HCT116 (cell line): ENCODE results near the gene KAZN. TPM values are rescaled to one million over a fixed set of nuclear protein-coding genes. Genes with fewer than 3 reads are reported as not detected.
A peak's percentile ranks its signal among the peaks of the same experiment; 100 is the strongest.

Source experiments
- ATAC-seq: fragments of 200-7000 bp; cut with Tn5 transposase; 2 replicates; pipeline ENCODE4 v1.9.1; 2020; ENCODE audit warnings: mild to moderate bottlenecking, moderate library complexity
- BruUV-seq: library from RNA; stranded (reverse); fragments of 400-500 nt; replicated peaks from 2 replicates; lab custom pipeline; 2021; lab: Mats Ljungman, UMichigan
- CTCF ChIA-PET: fragments of 300-600 bp; sonication (Branson Sonifier 250); formaldehyde crosslinking; loops from one replicate; lab custom pipeline; 2021; ENCODE audit warnings: antibody characterized with exemption; lab: Charles Lee
- POLR2A ChIA-PET: fragments of 300-600, 350-600 bp; sonication (Branson Sonifier 250); formaldehyde crosslinking; loops from one replicate; lab custom pipeline; 2021; ENCODE audit warnings: antibody characterized with exemption; lab: Charles Lee
- RAD21 ChIA-PET, 2 experiments: fragments of 300-600 bp; sonication (Branson Sonifier 250); formaldehyde crosslinking; loops; one replicate each; lab custom pipeline; 2023; ENCODE audit warnings: low total read pairs in 2 of 2; ENCODE audit not compliant: uncharacterized antibody in 2 of 2, unreplicated experiment in 2 of 2, low non-redundant PET in 1 of 2; lab: Charles Lee
- DNase-seq: peaks from one replicate; pipeline ENCODE4 v3.0.0-alpha.2; 2010; ENCODE audit warnings: low read depth, low spot score
- H2AFZ ChIP-seq: fragments of 200-600 bp; shearing (Covaris generic), sonication (generic); 2 replicates; pipeline ENCODE4 v1.6.1; 2017; ENCODE audit warnings: low read depth, mixed run types, mixed read lengths, antibody characterized with exemption, low read length; ENCODE audit not compliant: poor library complexity, severe bottlenecking
- H3K27ac ChIP-seq: 2 replicates; pipeline ENCODE4 v1.5.1; 2012; ENCODE audit warnings: low read depth, low read length
- H3K27me3 ChIP-seq: fragments of 200-600 bp; sonication (generic); 2 replicates; pipeline ENCODE4 v1.6.1; 2016; ENCODE audit warnings: mixed run types, low read length, mixed read lengths; ENCODE audit not compliant: insufficient read depth
- H3K36me3 ChIP-seq, 2 experiments: fragments of 200-500 bp in 1 of 2; fragments of 200-600 bp in 1 of 2; sonication (Bioruptor generic) in 1 of 2; sonication (generic) in 1 of 2; 2 replicates each; pipeline versions ENCODE4 v1.5.1 to v1.6.1; 2014 to 2016; ENCODE audit warnings: low read length in 2 of 2, inconsistent platforms in 1 of 2, mixed read lengths in 1 of 2, mixed run types in 1 of 2; ENCODE audit not compliant: insufficient read depth in 2 of 2, control insufficient read depth in 1 of 2
- H3K4me1 ChIP-seq, 2 experiments: fragments of 200-600 bp in 1 of 2; sonication (generic) in 1 of 2; 2 replicates each; pipeline versions ENCODE4 v1.5.1 to v1.6.1; 2012 to 2017; ENCODE audit warnings: low read length in 2 of 2, inconsistent platforms in 1 of 2, mild to moderate bottlenecking in 1 of 2, mixed read lengths in 1 of 2, mixed run types in 1 of 2, moderate library complexity in 1 of 2; ENCODE audit not compliant: insufficient read depth in 2 of 2, control insufficient read depth in 1 of 2
- H3K4me2 ChIP-seq: fragments of 200-600 bp; sonication (generic); 2 replicates; pipeline ENCODE4 v1.6.1; 2017; ENCODE audit warnings: mixed run types, low read length, mixed read lengths
- H3K4me3 ChIP-seq, 2 experiments: fragments of 200-600 bp in 1 of 2; sonication (generic) in 1 of 2; replicated peaks in 1 of 2; 2 replicates each; pipeline ENCODE4 v1.5.1; 2011 to 2016; ENCODE audit warnings: low read length in 2 of 2, control low read depth in 1 of 2, low read depth in 1 of 2, mild to moderate bottlenecking in 1 of 2, mixed read lengths in 1 of 2, mixed run types in 1 of 2
- H3K79me2 ChIP-seq: fragments of 200-600 bp; sonication (generic); 2 replicates; pipeline ENCODE4 v1.6.1; 2017; ENCODE audit warnings: mild to moderate bottlenecking, mixed run types, low read length, moderate library complexity, mixed read lengths; ENCODE audit not compliant: insufficient read depth
- H3K9ac ChIP-seq: fragments of 200-600 bp; sonication (generic); 2 replicates; pipeline ENCODE4 v1.6.1; 2016; ENCODE audit warnings: low read length, mixed read lengths
- H3K9me2 ChIP-seq: fragments of 200-600 bp; sonication (generic), shearing (Covaris generic); 2 replicates; pipeline ENCODE4 v1.6.1; 2017; ENCODE audit warnings: mixed run types, mild to moderate bottlenecking, moderate library complexity; ENCODE audit not compliant: insufficient read depth
- H3K9me3 ChIP-seq, 2 experiments: fragments of 200-500 bp in 1 of 2; fragments of 200-600 bp in 1 of 2; sonication (Bioruptor generic) in 1 of 2; sonication (generic) in 1 of 2; 2 replicates each; pipeline ENCODE4 v1.6.1; 2014 to 2017; ENCODE audit warnings: low read length in 2 of 2, mixed read lengths in 2 of 2, inconsistent platforms in 1 of 2, low read depth in 1 of 2, mild to moderate bottlenecking in 1 of 2, mixed run types in 1 of 2, moderate library complexity in 1 of 2; ENCODE audit not compliant: control insufficient read depth in 1 of 2, insufficient read depth in 1 of 2
- H4K20me1 ChIP-seq: fragments of 200-600 bp; sonication (generic), shearing (Covaris generic); 2 replicates; pipeline ENCODE4 v1.6.1; 2017; ENCODE audit warnings: mixed run types, mild to moderate bottlenecking, moderate library complexity; ENCODE audit not compliant: insufficient read depth
- CBX3 ChIP-seq: IDR thresholded peaks from 2 replicates; pipeline ENCODE4 v1.6.1; 2012; ENCODE audit warnings: low read depth
- FOSL1 ChIP-seq: IDR thresholded peaks from 2 replicates; pipeline ENCODE4 v1.6.1; 2012; ENCODE audit warnings: low read depth
- REST ChIP-seq: IDR thresholded peaks from 2 replicates; pipeline ENCODE4 v1.6.1; 2012; ENCODE audit warnings: low read depth
- intact Hi-C: fragments of 100-400 bp; cut with micrococcal nuclease; formaldehyde crosslinking; loops from 2 replicates; pipeline ENCODE4 v1.10.0; 2022
- total RNA-seq: library from RNA; stranded (reverse); gene quantifications from one replicate; pipeline ENCODE4 v1.2.1, GENCODE V29; 2021; ENCODE audit not compliant: unreplicated experiment

The KAZN gene
- total RNA-seq, 1 experiment from 2014 or later = 13.4 TPM

- POLR2A ChIA-PET = no interaction called here
- no peak overlapping the region for H2AFZ ChIP-seq
These were observed 268.6 kb downstream of the KAZN start for GRCh38 chr1:14866911-14867612.

More at GRCh38 chr1:14866911-14867612, 268.6 kb downstream of the KAZN start:
- ATAC-seq (no peak), DNase-seq (no peak)
- TF ChIP-seq CBX3 (no peak), FOSL1 (no peak), REST (peak; percentile 14; the same call in 1 of the 2 replicates)
- intact Hi-C loops = no loop called here
- Histone ChIP-seq H3K36me3 (no peaks in the 10 kb centered on the region), H3K4me1 (no peaks in the 10 kb centered on the region), H3K79me2 (no peaks in the 10 kb centered on the region), H3K4me3 (no peak overlapping the region), H3K9me3 (no peaks in the 10 kb centered on the region), H3K9ac (no peak overlapping the region), H3K27ac (no peak overlapping the region), H4K20me1 (no peaks in the 10 kb centered on the region), H3K9me2 (no peaks in the 10 kb centered on the region), H3K4me2 (no peak overlapping the region), H3K27me3 (peaks cover 45% of the 10 kb centered on the region)
- ChIA-PET CTCF (no interaction called here), RAD21 (no interaction called here)
- BruUV-seq = no TSS peak
